Transverse colon (tissue), 4 donors: ENCODE results near the gene GPR12. TPM values are rescaled to one million over a fixed set of nuclear protein-coding genes. Genes with fewer than 3 reads are reported as not detected.

Experiments used
- DNase-seq: peaks from one replicate; pipeline ENCODE4 v3.0.0-alpha.2; 2019
- H3K27ac ChIP-seq, 4 donors: fragments of 200-600 bp; sonication (generic); 2 replicates each; pipeline ENCODE4 v1.5.1; 2016 to 2018; ENCODE audit warnings: inconsistent platforms in 4 of 4
- H3K27me3 ChIP-seq: fragments of 200-600 bp; sonication (generic); 2 replicates; pipeline ENCODE4 v1.5.1; 2017; ENCODE audit warnings: inconsistent platforms
- H3K36me3 ChIP-seq, 4 donors: fragments of 200-600 bp; sonication (generic); 2 replicates each; pipeline ENCODE4 v1.5.1; 2017 to 2019; ENCODE audit warnings: inconsistent platforms in 4 of 4
- H3K4me1 ChIP-seq, 4 donors: fragments of 200-600 bp; sonication (generic); 2 replicates each; pipeline ENCODE4 v1.5.1; 2017 to 2020; ENCODE audit warnings: inconsistent platforms in 4 of 4
- H3K4me3 ChIP-seq, 4 donors: fragments of 200-600 bp; sonication (generic); 1 replicate in 1 of 4; 2 replicates in 3 of 4; pipeline versions ENCODE4 v1.5.1 to v1.6.1; 2017 to 2019; ENCODE audit warnings: inconsistent platforms in 4 of 4
- H3K9me3 ChIP-seq, 2 donors: fragments of 200-600 bp; sonication (generic); 2 replicates each; pipeline ENCODE4 v1.5.1; 2017 to 2019; ENCODE audit warnings: inconsistent platforms in 2 of 2
- CTCF ChIP-seq, 5 experiments: fragments of 200-600 bp in 3 of 5; fragments of 450-650 bp in 2 of 5; sonication (generic) in 3 of 5; IDR thresholded peaks; 1 replicate in 2 of 5; 2 replicates in 3 of 5; pipeline ENCODE4 v1.5.1; 2016 to 2017; ENCODE audit warnings: antibody characterized with exemption in 5 of 5, inconsistent platforms in 3 of 5, mild to moderate bottlenecking in 2 of 5, moderate library complexity in 1 of 5
- EP300 ChIP-seq: sonication (generic); formaldehyde crosslinking; IDR thresholded peaks from one replicate; pipeline ENCODE4 v1.6.1; 2017; ENCODE audit warnings: antibody characterized with exemption, low read depth
- POLR2A ChIP-seq: fragments of 450-650 bp; IDR thresholded peaks from one replicate; pipeline ENCODE4 v1.6.1; 2016; ENCODE audit warnings: antibody characterized with exemption, mild to moderate bottlenecking, moderate library complexity
- POLR2AphosphoS5 ChIP-seq, 3 donors: sonication (generic); formaldehyde crosslinking; IDR thresholded peaks; one replicate each; pipeline ENCODE4 v1.6.1; 2016; ENCODE audit warnings: antibody characterized with exemption in 3 of 3
- WGBS, 2 donors: methylation state at CpG; one replicate each; pipeline ENCODE4 v1.1.5; 2018; ENCODE audit warnings: low coverage in 1 of 2; 5-methylcytosine and 5-hydroxymethylcytosine counted together
- in situ Hi-C, 4 donors: fragments of 200-750 bp; cut with MboI; loops; one replicate each; pipeline versions ENCODE4 v1.15.0 to v1.15.1; 2017; ENCODE audit warnings: low sequenced_read_pairs in 3 of 4, low pct_ligation_motif_present in 1 of 4, low pct_unique_long_range_greater_than_20kb in 1 of 4
- intact Hi-C: fragments of 100-400 bp; cut with DNase I; formaldehyde crosslinking; loops from one replicate; pipeline ENCODE4 v1.15.1; 2023; ENCODE audit warnings: low total_unique reads
- total RNA-seq, 4 donors: library from RNA; depleted of rRNA; stranded (reverse); fragments of >200 nt; gene quantifications; one replicate each; pipeline ENCODE4 v1.1.0, GENCODE V29; 2016

The GPR12 gene
- total RNA-seq, 4 donors from 2014 or later: 0.14 TPM; not detected in 3

- in situ Hi-C loops: no loop called here
- intact Hi-C loops: loop anchor here (5.0 kb wide), 1 partner anchor 1110 kb away; no protein-coding TSS in a partner anchor
- no peak for DNase-seq
These were observed 7.9 kb downstream of the GPR12 start for GRCh38 chr13:26752671-26753070.

GRCh38 chr13:26749905-26750304 is 10.7 kb downstream of the GPR12 start:
- Histone ChIP-seq H3K27ac (no peak overlapping the region), H3K4me1 (no peaks in the 10 kb centered on the region), H3K4me3 (no peak overlapping the region), H3K36me3 (no peaks in the 10 kb centered on the region), H3K9me3 (no peaks in the 10 kb centered on the region), H3K27me3 (peaks cover 39% of the 10 kb centered on the region)
- no peak for DNase-seq
- TF ChIP-seq POLR2AphosphoS5 (IDR thresholded peaks at IDR 0.05) (no peak), CTCF (IDR thresholded peaks at IDR 0.05) (no peak), EP300 (no peak), POLR2A (no peak)
- in situ Hi-C loops: no loop called here
- intact Hi-C loops: loop anchor here (5.0 kb wide), 1 partner anchor 1112 kb away; no protein-coding TSS in a partner anchor
- 85 to 86% methylated on average over 2 to 3 of the region's 3 CpGs for WGBS, 2 donors

More at GRCh38 chr13:26752671-26753070, 7.9 kb downstream of the GPR12 start:
- Histone ChIP-seq H3K36me3 (no peaks in the 10 kb centered on the region), H3K27ac (no peak overlapping the region), H3K4me3 (no peak overlapping the region), H3K9me3 (no peaks in the 10 kb centered on the region), H3K27me3 (peaks cover 49% of the 10 kb centered on the region), H3K4me1 (no peaks in the 10 kb centered on the region)
- TF ChIP-seq POLR2A (no peak), POLR2AphosphoS5 (IDR thresholded peaks at IDR 0.05) (no peak), EP300 (no peak), CTCF (IDR thresholded peaks at IDR 0.05) (no peak)
- 57 to 59% methylated on average over 1 to 2 of the region's 2 CpGs for WGBS, 2 donors

GRCh38 chr13:26749285-26749684 is 11.3 kb downstream of the GPR12 start:
- H3K27ac ChIP-seq: no peak overlapping the region
- WGBS, 2 donors: 20 to 32% methylated on average over 3 to 8 of the region's 8 CpGs
- H3K36me3 ChIP-seq: no peaks in the 10 kb centered on the region
- DNase-seq: no peak
- TF ChIP-seq EP300: no peak
- TF ChIP-seq CTCF (IDR thresholded peaks at IDR 0.05): no peak
- TF ChIP-seq POLR2AphosphoS5 (IDR thresholded peaks at IDR 0.05): no peak
- TF ChIP-seq POLR2A: no peak
- in situ Hi-C loops: no loop called here
- no peak overlapping the region for H3K4me3 ChIP-seq
- no peaks in the 10 kb centered on the region for H3K9me3 ChIP-seq
- intact Hi-C loops: no loop called here
- no peaks in the 10 kb centered on the region for H3K4me1 ChIP-seq
- H3K27me3 ChIP-seq: peaks cover 45% of the 10 kb centered on the region

GRCh38 chr13:26747706-26748105 is 12.9 kb downstream of the GPR12 start:
- H3K9me3 ChIP-seq: no peaks in the 10 kb centered on the region
- no peak overlapping the region for H3K27ac ChIP-seq
- H3K4me1 ChIP-seq: no peaks in the 10 kb centered on the region
- H3K4me3 ChIP-seq: no peak overlapping the region
- TF ChIP-seq POLR2AphosphoS5 (IDR thresholded peaks at IDR 0.05) (no peak), POLR2A (no peak), EP300 (no peak), CTCF (IDR thresholded peaks at IDR 0.05) (no peak)
- H3K27me3 ChIP-seq: peaks cover 60% of the 10 kb centered on the region
- 54 to 70% methylated on average over 2 of the region's 2 CpGs for WGBS, 2 donors
- intact Hi-C loops: no loop called here
- in situ Hi-C loops: no loop called here
- no peaks in the 10 kb centered on the region for H3K36me3 ChIP-seq
- DNase-seq: no peak
